Stimulated activated CD4-positive, alpha-beta T cell treated with anti-CD3 and anti-CD28 coated beads, Interleukin-1b, Interleukin-23, amount 100 ng/mL, for 1 hour (primary cell): ENCODE results near the gene SEMA4D.
"Not testable (repeated sequence)": the region's sequence is repeated elsewhere in the genome, so short reads cannot be mapped to it uniquely, and the experiment has no call there.

Source experiments
- DNase-seq, 2 donors: peaks; one replicate each; pipeline ENCODE4 v3.0.0-alpha.2; 2020; ENCODE audit warnings: low read depth in 2 of 2

Gene SEMA4D

GRCh38 chr9:89386206-89386605 is 111.7 kb downstream of the SEMA4D start:
- DNase-seq = no peak

- DNase-seq = no peak
These were observed 113.1 kb downstream of the SEMA4D start for GRCh38 chr9:89384783-89385182.

- no peak for DNase-seq
These were observed 114.1 kb downstream of the SEMA4D start for GRCh38 chr9:89383721-89384300.

GRCh38 chr9:89383030-89383720 is 114.7 kb downstream of the SEMA4D start:
- no peak for DNase-seq

DNA sequence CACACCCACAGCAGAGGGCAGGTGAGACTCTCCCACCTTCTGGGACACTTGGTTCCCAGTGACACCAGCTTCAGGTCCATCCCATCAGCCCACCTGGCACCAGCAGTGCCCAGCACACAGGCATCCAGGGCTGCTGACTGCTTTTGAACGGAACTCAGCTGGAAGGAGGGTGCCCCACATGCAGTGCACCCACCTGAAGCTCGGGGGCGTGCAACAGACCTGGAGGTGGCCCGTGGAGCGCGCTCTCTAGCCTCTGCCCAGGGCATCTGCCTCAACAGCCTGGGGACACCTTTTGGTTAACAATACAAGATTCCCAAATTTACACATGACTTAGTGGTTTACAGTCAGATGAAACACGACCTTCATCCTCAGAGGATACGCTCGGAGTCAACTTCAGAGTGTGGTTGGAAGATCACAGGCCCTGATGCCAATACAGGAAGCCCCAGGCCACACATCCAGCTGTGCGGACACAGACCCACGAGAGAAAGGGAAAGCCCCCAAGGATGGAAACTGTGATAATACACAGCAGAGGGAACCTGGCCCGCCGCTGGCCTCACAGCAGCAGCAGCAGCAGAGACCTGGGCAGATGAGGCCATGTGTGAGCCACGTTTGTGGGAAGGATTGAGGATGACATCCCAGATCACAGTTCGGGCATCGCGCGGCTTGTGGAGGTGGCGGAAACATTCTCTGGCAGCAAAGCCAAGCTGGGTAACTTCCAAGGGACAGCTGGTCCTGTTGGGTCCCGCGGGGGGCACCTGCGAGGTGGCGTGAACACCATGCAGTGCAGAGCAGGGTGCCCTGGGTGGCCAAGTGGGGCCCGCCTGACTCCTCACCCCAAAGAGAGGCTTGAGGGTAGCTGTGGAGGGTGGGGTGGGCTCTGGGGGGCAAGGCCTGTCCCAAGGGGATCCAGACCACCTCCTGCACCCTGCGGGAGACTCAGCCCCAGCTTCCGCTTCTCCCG is 115.6 kb downstream of the SEMA4D start:
- DNase-seq = no peak

- no peak for DNase-seq
These were observed 116.7 kb downstream of the SEMA4D start for GRCh38 chr9:89381308-89381609.

- DNase-seq = no peak
These were observed 117.2 kb downstream of the SEMA4D start for GRCh38 chr9:89380437-89381307.

- no peak for DNase-seq
These were observed 118.3 kb downstream of the SEMA4D start for GRCh38 chr9:89379508-89380115.

GRCh38 chr9:89379031-89379430 is 118.9 kb downstream of the SEMA4D start:
- DNase-seq = no peak

GRCh38 chr9:89378541-89378940 is 119.4 kb downstream of the SEMA4D start:
- DNase-seq = no peak

DNA sequence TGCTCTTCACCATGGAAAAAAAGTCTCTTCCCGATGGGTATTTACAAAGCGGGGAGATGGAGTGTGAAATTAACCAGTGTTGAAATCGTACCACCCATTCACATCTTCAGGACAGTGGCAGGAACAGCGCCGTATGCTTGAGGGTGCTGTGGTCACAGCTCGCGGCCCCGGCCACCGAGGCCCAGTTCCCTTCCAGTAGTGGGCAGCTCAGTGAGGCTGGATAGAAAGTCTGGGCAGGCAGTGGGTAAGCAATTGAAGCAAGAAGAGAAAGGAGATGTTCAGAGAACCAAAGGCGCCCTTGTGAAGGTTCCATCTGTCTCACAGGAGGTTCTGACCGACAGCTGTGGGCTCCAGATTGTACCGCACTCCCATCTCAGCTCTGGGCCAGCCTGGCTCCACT is 120.5 kb downstream of the SEMA4D start:
- DNase-seq = no peak

DNA sequence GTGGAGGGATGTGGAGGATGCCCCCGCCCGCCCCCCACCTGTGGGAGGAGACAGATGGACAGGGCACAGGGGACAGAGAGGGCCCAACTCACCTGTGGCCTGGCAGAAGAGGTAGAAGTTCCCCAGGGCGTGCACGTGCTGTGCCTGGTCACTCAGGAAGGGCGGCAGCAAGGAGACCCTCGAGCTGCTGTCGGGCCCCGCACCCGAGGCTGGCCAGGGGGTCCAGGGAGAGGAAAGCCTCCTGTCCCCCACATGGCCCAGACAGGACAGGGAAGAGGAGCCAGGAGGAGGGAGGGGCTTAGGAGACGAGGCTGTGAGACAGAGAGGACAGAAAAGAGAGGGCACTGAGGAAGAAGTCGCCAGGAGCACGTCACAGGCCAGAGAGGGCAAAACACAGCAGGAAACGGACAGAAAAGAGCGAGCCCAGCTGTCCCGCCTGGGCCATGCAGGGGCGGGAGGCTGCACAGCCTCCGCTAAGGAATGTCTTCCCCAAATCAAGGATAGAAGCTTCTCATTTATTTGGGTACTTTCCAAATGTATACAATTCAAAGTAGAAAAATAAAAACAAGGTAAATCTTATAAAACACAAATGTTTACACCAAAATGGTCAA is 121.1 kb downstream of the SEMA4D start:
- no peak for DNase-seq

GRCh38 chr9:89376286-89376685 is 121.6 kb downstream of the SEMA4D start:
- DNase-seq = no peak

GRCh38 chr9:89375191-89375760 is 122.6 kb downstream of the SEMA4D start:
- no peak for DNase-seq

GRCh38 chr9:89374176-89374575 is 123.7 kb downstream of the SEMA4D start:
- DNase-seq = no peak

- DNase-seq = no peak
These were observed 124.9 kb downstream of the SEMA4D start for GRCh38 chr9:89372979-89373378.

DNA sequence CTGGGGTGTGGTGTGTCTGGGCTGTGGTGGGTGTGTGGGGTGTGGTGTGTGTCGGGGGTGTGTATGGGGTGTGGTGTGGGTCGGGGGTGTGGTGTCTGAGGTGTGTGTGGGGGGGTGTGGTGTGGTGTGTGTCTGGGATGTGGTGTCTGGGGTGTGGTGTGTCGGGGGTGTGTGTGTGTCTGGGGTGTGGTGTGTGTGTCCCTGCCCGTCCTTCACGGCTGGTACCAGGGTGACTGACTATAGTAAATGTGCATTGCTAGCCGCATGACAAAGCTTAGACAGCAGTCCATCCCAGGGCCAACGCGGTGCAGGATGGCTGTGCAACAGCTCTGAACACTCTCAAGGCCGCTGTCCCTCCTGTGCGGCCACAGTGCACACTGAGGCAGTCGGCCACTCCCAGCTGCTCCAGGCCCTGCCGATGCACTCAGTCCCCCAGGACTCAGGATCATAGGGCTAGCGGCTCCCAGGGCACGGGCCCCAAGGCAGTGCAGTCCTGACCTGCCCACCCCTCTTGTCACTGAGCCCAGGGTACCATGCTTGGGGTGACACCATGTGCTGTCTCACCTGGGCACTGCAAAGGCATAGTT is 125.6 kb downstream of the SEMA4D start:
- no peak for DNase-seq

GRCh38 chr9:89371791-89372190 is 126.1 kb downstream of the SEMA4D start:
- not testable (repeated sequence) for DNase-seq

GRCh38 chr9:89370593-89370992 is 127.3 kb downstream of the SEMA4D start:
- no peak for DNase-seq

DNA sequence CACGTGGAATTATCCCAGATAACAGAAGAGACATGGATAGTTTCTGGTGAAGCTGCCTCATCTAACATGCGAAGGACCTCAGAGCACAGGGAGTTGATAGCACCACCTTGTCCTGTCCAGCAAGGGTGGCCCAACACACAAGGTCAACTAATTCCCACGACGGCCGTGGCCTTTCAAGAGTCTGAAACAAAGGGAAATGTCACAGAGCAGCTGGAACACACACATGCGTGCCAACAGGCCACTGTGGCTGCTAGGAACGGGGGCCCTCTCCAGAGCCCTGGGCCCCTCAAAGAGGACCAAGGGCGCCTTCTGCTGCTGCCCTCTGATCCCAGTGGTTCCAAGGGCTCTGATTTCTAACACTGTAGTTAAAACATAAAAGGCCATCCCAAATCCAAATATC is 128.9 kb downstream of the SEMA4D start:
- DNase-seq = no peak
